Measurements from ENCODE around the gene PARP1.

DNA sequence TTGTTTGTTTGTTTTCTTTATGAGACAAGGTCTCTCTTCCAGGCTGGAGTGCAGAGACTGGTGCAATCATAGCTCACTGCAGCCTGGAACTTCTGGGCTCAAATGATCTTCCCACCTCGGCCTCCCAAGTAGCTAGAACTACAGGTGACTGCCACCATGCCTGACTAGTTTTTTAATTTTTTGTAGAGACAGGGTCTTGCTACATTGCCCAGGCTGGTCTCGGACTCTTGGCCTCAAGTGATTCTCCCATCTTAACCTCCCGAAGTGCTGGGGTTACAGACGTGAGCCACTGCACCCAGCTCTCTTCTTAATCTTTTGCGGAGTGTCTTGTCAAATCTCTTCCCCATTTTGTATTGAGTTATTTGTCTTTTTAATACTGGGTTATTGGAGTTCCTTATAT lies 32.6 kb upstream of the PARP1 start:
- no peak for TF ChIP-seq POLR2A (IDR thresholded peaks at IDR 0.05)
- TF ChIP-seq, protein P1, sequence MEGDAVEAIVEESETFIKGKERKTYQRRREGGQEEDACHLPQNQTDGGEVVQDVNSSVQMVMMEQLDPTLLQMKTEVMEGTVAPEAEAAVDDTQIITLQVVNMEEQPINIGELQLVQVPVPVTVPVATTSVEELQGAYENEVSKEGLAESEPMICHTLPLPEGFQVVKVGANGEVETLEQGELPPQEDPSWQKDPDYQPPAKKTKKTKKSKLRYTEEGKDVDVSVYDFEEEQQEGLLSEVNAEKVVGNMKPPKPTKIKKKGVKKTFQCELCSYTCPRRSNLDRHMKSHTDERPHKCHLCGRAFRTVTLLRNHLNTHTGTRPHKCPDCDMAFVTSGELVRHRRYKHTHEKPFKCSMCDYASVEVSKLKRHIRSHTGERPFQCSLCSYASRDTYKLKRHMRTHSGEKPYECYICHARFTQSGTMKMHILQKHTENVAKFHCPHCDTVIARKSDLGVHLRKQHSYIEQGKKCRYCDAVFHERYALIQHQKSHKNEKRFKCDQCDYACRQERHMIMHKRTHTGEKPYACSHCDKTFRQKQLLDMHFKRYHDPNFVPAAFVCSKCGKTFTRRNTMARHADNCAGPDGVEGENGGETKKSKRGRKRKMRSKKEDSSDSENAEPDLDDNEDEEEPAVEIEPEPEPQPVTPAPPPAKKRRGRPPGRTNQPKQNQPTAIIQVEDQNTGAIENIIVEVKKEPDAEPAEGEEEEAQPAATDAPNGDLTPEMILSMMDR (IDR thresholded peaks at IDR 0.05) = no peak
- no peak for TF ChIP-seq POLR2AphosphoS5 (IDR thresholded peaks at IDR 0.05; ENCODE audit: insufficient read depth in 1 of 2, low read depth in 1 of 2)
